HepG2 (cell line): ENCODE results near the gene PKMYT1. TPM values are rescaled to one million over a fixed set of nuclear protein-coding genes. Genes with fewer than 3 reads are reported as not detected.

Experiments used
- ARHGAP35 ChIP-seq: sonication (generic); formaldehyde crosslinking; IDR thresholded peaks from 2 replicates; pipeline ENCODE4 v1.9.0; 2022; ENCODE audit warnings: mild to moderate bottlenecking, inconsistent platforms, moderate library complexity, missing genetic modification reagents, borderline replicate concordance
- ATF1 ChIP-seq: IDR thresholded peaks from 2 replicates; pipeline ENCODE4 v1.6.1; 2016; ENCODE audit warnings: mild to moderate bottlenecking, control low read depth
- ATF6 ChIP-seq: sonication (generic); formaldehyde crosslinking; conservative IDR thresholded peaks from 2 replicates; pipeline ENCODE4 v1.4.0; 2020; ENCODE audit warnings: missing genetic modification reagents
- GABPA ChIP-seq, 2 experiments: IDR thresholded peaks; 2 replicates each; pipeline ENCODE4 v1.6.1; 2011 to 2016; ENCODE audit warnings: low read depth in 2 of 2, low read length in 1 of 2, missing biosample characterization in 1 of 2, missing genetic modification characterization in 1 of 2
- KLF13 ChIP-seq: sonication (generic); formaldehyde crosslinking; IDR thresholded peaks from 2 replicates; pipeline ENCODE4 v1.4.0; 2020; ENCODE audit warnings: mild to moderate bottlenecking, missing genetic modification reagents
- NCOA1 ChIP-seq: sonication (generic); formaldehyde crosslinking; IDR thresholded peaks from 2 replicates; pipeline ENCODE4 v1.9.0; 2021; ENCODE audit warnings: missing genetic modification reagents
- PBX2 ChIP-seq: IDR thresholded peaks from 2 replicates; pipeline ENCODE4 v1.6.1; 2016; ENCODE audit warnings: control low read depth
- RAD21 ChIP-seq: fragments of 450-650 bp; formaldehyde crosslinking; IDR thresholded peaks from 2 replicates; pipeline ENCODE4 v1.5.0; 2020; ENCODE audit warnings: mild to moderate bottlenecking
- RNF2 ChIP-seq: fragments of 450-650 bp; conservative IDR thresholded peaks from 2 replicates; pipeline ENCODE4 v1.6.1; 2016; ENCODE audit warnings: low read depth
- SUZ12 ChIP-seq: fragments of 150-350 bp; IDR thresholded peaks from 2 replicates; pipeline ENCODE4 v1.6.1; 2014; ENCODE audit warnings: low read depth, low read length
- TARDBP ChIP-seq: sonication (generic); formaldehyde crosslinking; IDR thresholded peaks from 2 replicates; pipeline ENCODE4 v1.8.0; 2022; ENCODE audit warnings: mild to moderate bottlenecking, missing genetic modification reagents
- TBL1XR1 ChIP-seq: fragments of 150-350 bp; IDR thresholded peaks from 2 replicates; pipeline ENCODE4 v1.6.1; 2014; ENCODE audit warnings: borderline replicate concordance, low read length; ENCODE audit not compliant: partially characterized antibody
- U2AF2 ChIP-seq: fragments of 200-400 bp; formaldehyde crosslinking; IDR thresholded peaks from 2 replicates; pipeline ENCODE4 v1.6.1; 2017; ENCODE audit warnings: low read depth, mild to moderate bottlenecking, low read length
- ZNF20 ChIP-seq: sonication (generic); formaldehyde crosslinking; IDR thresholded peaks from 2 replicates; pipeline ENCODE4 v1.4.0; 2020; ENCODE audit warnings: mild to moderate bottlenecking, moderate library complexity, missing genetic modification reagents
- ZNF225 ChIP-seq: sonication (generic); formaldehyde crosslinking; IDR thresholded peaks from 2 replicates; pipeline ENCODE4 v1.4.0; 2020; ENCODE audit warnings: mild to moderate bottlenecking, missing genetic modification reagents
- ZNF335 ChIP-seq: sonication (generic); formaldehyde crosslinking; IDR thresholded peaks from 2 replicates; pipeline ENCODE4 v1.4.0; 2020; ENCODE audit warnings: missing genetic modification reagents
- ZNF468 ChIP-seq: sonication (generic); formaldehyde crosslinking; IDR thresholded peaks from 2 replicates; pipeline ENCODE4 v1.8.0; 2022; ENCODE audit warnings: mild to moderate bottlenecking, moderate library complexity, missing genetic modification reagents
- ZNF569 ChIP-seq: sonication (generic); formaldehyde crosslinking; IDR thresholded peaks from 2 replicates; pipeline ENCODE4 v1.5.0; 2020; ENCODE audit warnings: mild to moderate bottlenecking, missing genetic modification reagents, moderate library complexity, borderline replicate concordance
- ZNF619 ChIP-seq: sonication (generic); formaldehyde crosslinking; IDR thresholded peaks from 2 replicates; pipeline ENCODE4 v1.4.0; 2020; ENCODE audit warnings: mild to moderate bottlenecking, missing genetic modification reagents
- ZNF672 ChIP-seq: sonication (generic); formaldehyde crosslinking; IDR thresholded peaks from 2 replicates; pipeline ENCODE4 v1.8.1; 2022; ENCODE audit warnings: missing genetic modification reagents
- ZNF709 ChIP-seq: sonication (generic); formaldehyde crosslinking; IDR thresholded peaks from 2 replicates; pipeline ENCODE4 v1.5.0; 2020; ENCODE audit warnings: mild to moderate bottlenecking, missing genetic modification reagents
- ZNF710 ChIP-seq: sonication (generic); formaldehyde crosslinking; IDR thresholded peaks from 2 replicates; pipeline ENCODE4 v1.5.0; 2020; ENCODE audit warnings: mild to moderate bottlenecking, missing genetic modification reagents, borderline replicate concordance
- polyA plus RNA-seq, 8 experiments: library from polyadenylated mRNA; depleted of rRNA in 3 of 8; stranded (reverse) in 7 of 8; unstranded in 1 of 8; fragments of >200 nt; fragmentation: Illumina TruSeq in 4 of 8; extraction: Trizol in 4 of 8; gene quantifications; 2 replicates each; pipeline versions ENCODE4 v1.2.1 to v1.2.3, GENCODE V29; 2011 to 2016; ENCODE audit warnings: low read depth in 4 of 8, missing spikeins in 1 of 8, mixed read lengths in 1 of 8; ENCODE audit not compliant: insufficient read depth in 1 of 8
- total RNA-seq, 5 experiments: library from RNA; depleted of rRNA; stranded (reverse); fragments of >200 nt; fragmentation: Illumina TruSeq; extraction: Trizol; gene quantifications; 2 replicates each; pipeline ENCODE4 v1.2.3, GENCODE V29; 2016; ENCODE audit warnings: low read depth in 1 of 5
- TF ChIP-seq, protein P1 (sequence below): sonication (generic); formaldehyde crosslinking; IDR thresholded peaks from 2 replicates; pipeline ENCODE4 v1.5.1; 2020; ENCODE audit warnings: missing genetic modification reagents, mild to moderate bottlenecking, borderline replicate concordance
- TF ChIP-seq, protein P2 (sequence below): sonication (generic); formaldehyde crosslinking; IDR thresholded peaks from 2 replicates; pipeline ENCODE4 v1.4.0; 2020; ENCODE audit warnings: mild to moderate bottlenecking, low read depth, missing genetic modification reagents

Gene PKMYT1
- total and polyA plus RNA-seq, 2 of the 13 experiments (the other 11 are each of a cell fraction or from before 2014, with no cell fraction given) = 7.0 to 27.8 TPM

DNA sequence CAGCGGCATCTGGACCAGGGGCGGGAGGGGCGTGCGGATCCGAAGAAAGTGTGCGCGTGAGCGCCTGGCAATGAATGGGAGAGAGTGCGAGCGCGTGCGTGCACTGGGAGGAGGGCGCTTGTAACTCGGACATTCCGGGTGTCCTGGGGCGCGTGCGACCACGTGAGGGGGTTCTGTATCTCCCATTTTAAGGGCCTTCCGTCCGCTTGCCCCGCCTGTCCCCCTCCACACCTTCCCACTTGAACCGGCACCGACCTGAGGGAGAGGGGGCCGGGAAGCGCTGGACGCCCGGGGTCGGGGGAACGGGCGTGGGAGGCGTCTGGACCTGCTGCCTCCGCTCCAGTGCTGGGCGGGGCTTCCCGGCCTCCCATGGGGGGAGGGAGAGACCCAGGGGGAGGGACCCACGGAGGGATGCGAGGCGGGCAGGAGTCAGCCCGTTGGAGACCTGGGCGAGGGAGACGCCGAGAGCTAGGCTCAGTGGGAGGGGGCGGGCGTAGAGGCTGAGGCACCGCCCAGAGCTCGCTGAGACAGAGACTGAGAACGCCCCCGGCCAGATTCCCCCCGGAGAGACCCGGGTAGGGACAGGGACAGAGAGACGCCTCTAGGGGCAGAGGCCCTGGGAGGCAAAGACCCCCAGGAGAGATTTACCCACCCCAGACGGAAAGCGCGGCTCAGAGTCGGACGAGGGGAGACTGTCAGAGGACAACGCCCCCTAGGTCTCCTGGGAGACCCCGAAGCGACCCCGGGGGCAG lies 16.3 kb downstream of the PKMYT1 start, which contains the start of gene KREMEN2 (continued):
- TF ChIP-seq, protein P1, sequence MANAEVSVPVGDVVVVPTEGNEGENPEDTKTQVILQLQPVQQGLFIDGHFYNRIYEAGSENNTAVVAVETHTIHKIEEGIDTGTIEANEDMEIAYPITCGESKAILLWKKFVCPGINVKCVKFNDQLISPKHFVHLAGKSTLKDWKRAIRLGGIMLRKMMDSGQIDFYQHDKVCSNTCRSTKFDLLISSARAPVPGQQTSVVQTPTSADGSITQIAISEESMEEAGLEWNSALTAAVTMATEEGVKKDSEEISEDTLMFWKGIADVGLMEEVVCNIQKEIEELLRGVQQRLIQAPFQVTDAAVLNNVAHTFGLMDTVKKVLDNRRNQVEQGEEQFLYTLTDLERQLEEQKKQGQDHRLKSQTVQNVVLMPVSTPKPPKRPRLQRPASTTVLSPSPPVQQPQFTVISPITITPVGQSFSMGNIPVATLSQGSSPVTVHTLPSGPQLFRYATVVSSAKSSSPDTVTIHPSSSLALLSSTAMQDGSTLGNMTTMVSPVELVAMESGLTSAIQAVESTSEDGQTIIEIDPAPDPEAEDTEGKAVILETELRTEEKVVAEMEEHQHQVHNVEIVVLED (CRISPR knock-in tag) = no peak
- no peak for TF ChIP-seq ZNF225 (CRISPR knock-in tag)
- TF ChIP-seq ZNF335 (CRISPR knock-in tag) = no peak
- TF ChIP-seq, protein P2, sequence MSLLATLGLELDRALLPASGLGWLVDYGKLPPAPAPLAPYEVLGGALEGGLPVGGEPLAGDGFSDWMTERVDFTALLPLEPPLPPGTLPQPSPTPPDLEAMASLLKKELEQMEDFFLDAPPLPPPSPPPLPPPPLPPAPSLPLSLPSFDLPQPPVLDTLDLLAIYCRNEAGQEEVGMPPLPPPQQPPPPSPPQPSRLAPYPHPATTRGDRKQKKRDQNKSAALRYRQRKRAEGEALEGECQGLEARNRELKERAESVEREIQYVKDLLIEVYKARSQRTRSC (CRISPR knock-in tag) = no peak
- no peak for TF ChIP-seq ZNF468
- TF ChIP-seq ZNF20 (CRISPR knock-in tag) = no peak
- TF ChIP-seq RNF2 = no peak
- TF ChIP-seq ZNF619 (CRISPR knock-in tag) = no peak
- no peak for TF ChIP-seq SUZ12
- TF ChIP-seq TBL1XR1 = no peak
- no peak for TF ChIP-seq ATF1 (CRISPR knock-in tag)
- TF ChIP-seq U2AF2 = no peak
- TF ChIP-seq ZNF709 (CRISPR knock-in tag) = no peak
- TF ChIP-seq ZNF672 (CRISPR knock-in tag) = no peak
- no peak for TF ChIP-seq KLF13
- no peak for TF ChIP-seq ATF6
- TF ChIP-seq TARDBP (CRISPR knock-in tag) = no peak
- no peak for TF ChIP-seq GABPA (IDR thresholded peaks at IDR 0.05; ENCODE audit: low read depth, low read length)
- no peak for TF ChIP-seq GABPA (CRISPR knock-in tag; IDR thresholded peaks at IDR 0.05; ENCODE audit: low read depth)
- TF ChIP-seq PBX2 (CRISPR knock-in tag) = no peak
- TF ChIP-seq ZNF710 (CRISPR knock-in tag) = 0 out of 2 replicates have a peak, but pooled peaks have one; percentile 23
- TF ChIP-seq RAD21 (CRISPR knock-in tag) = no peak
- no peak for TF ChIP-seq ARHGAP35 (CRISPR knock-in tag)
- no peak for TF ChIP-seq NCOA1 (CRISPR knock-in tag)
- TF ChIP-seq ZNF569 (CRISPR knock-in tag) = no peak
